Kidney (tissue), 14 donors: ENCODE data around the gene KRTAP10-3. TPM values are rescaled to one million over a fixed set of nuclear protein-coding genes. Genes with fewer than 3 reads are reported as not detected.

ENCODE experiments used
- DNase-seq, 5 donors: peaks; one replicate each; pipeline ENCODE4 v3.0.0-alpha.2; 2013 to 2020
- FAIRE-seq: peaks from 2 replicates; lab custom pipeline; 2012; peaks lifted over from hg19 to GRCh38; lab: Jason Lieb, UNC
- H3K27ac ChIP-seq, 2 donors: one replicate each; pipeline ENCODE4 v1.7.0; 2013; ENCODE audit warnings: low read depth in 2 of 2, low read length in 2 of 2, inconsistent platforms in 1 of 2
- H3K27me3 ChIP-seq: one replicate; pipeline ENCODE4 v1.7.1; 2013; ENCODE audit warnings: low read length, inconsistent platforms; ENCODE audit not compliant: control insufficient read depth, insufficient read depth
- H3K36me3 ChIP-seq, 3 donors: one replicate each; pipeline versions ENCODE4 v1.7.0 to v1.7.1; 2013; ENCODE audit warnings: low read length in 3 of 3, control low read depth in 1 of 3, inconsistent platforms in 1 of 3; ENCODE audit not compliant: insufficient read depth in 3 of 3, control insufficient read depth in 2 of 3
- H3K4me1 ChIP-seq, 3 donors: one replicate each; pipeline versions ENCODE4 v1.7.0 to v1.7.1; 2013; ENCODE audit warnings: low read length in 3 of 3, inconsistent platforms in 1 of 3, low read depth in 1 of 3; ENCODE audit not compliant: control insufficient read depth in 2 of 3, insufficient read depth in 2 of 3
- H3K4me3 ChIP-seq, 3 donors: one replicate each; pipeline versions ENCODE4 v1.7.0 to v1.8.1; 2013; ENCODE audit warnings: low read length in 3 of 3, control low read depth in 1 of 3, inconsistent platforms in 1 of 3
- H3K9ac ChIP-seq, 3 donors: one replicate each; pipeline versions ENCODE4 v1.7.0 to v1.7.1; 2013; ENCODE audit warnings: low read length in 3 of 3, control low read depth in 1 of 3, inconsistent platforms in 1 of 3
- H3K9me3 ChIP-seq, 3 donors: one replicate each; pipeline versions ENCODE4 v1.7.0 to v1.7.1; 2013; ENCODE audit warnings: low read length in 3 of 3, control low read depth in 1 of 3, inconsistent platforms in 1 of 3; ENCODE audit not compliant: control insufficient read depth in 2 of 3, insufficient read depth in 1 of 3
- CTCF ChIP-seq: IDR thresholded peaks from 3 replicates; pipeline ENCODE4 v1.5.1; 2012; ENCODE audit warnings: mild to moderate bottlenecking, moderate library complexity, borderline replicate concordance; ENCODE audit not compliant: insufficient read depth; ENCODE audit errors: extremely low read depth
- intact Hi-C: fragments of 100-400 bp; cut with DNase I; formaldehyde crosslinking; loops from one replicate; pipeline ENCODE4 v1.11.1; 2022
- polyA plus RNA-seq: library from polyadenylated mRNA; stranded (reverse); fragments of 350-450 nt; fragmentation: Illumina TruSeq; extraction: RNeasy Lipid Tissue Mini Kit (QIAGEN cat#74804); gene quantifications from one replicate; pipeline ENCODE4 v1.2.3, GENCODE V29; 2014; ENCODE audit warnings: low read depth, low replicate concordance; ENCODE audit not compliant: insufficient read depth
- total RNA-seq: library from RNA; stranded (reverse); fragmentation: NEBNext Ultra II Directional; extraction: Animal tissue kit (Norgen Biotek cat#: 25700); gene quantifications from one replicate; pipeline ENCODE4 v1.2.1, GENCODE V29; 2021
- donor health status: control.
- donor health status: control.
- donor health status: control.
- donor health status: control.
- donor health status: control.
- donor health status: DM: yes; HTN: yes; CAD: no.
- donor health status: Normal renal cell carcinoma (clear cell type).

KRTAP10-3 gene
- total and polyA plus RNA-seq, 2 donors from 2014 or later: not detected

DNA sequence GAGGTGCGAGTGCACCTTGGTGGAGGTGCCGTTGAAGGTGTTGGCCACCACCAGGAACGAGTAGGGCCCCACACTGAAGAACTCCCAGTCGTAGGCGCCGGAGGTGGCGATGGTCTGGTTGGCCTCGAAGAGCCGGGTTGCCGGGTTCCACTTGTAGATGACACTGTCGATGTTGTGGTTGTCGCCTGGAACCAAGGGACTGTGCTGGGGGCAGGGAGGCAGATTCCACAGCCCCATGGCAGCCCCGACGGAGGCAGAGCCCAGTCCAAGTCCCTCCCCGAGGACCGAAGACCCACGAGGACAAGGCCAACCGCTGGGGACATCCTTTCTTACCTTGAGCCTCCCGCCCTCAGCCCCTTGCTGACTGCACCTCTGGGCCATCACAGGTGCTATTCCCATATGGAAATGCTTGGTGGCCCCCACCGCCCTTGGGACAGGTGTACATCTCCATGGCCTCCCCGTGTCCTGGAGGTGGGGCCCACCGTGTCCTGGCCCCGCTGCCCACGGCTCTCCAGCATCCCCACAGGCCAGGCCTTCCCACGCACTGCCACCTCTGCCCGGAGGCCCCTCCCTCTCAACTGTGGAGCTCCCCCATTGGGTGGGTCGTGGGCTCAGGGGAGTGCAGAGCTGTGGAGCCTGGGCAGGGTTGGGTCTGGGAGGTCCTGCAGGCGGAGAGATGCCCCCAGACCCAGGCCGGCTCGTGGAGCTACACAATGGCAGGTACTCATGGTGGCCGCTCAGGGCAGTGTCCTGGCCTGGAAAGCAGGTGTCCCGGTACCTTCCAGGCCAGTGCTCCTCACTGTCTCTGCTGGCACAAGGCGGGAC, 36.5 kb downstream of the KRTAP10-3 start:
- peak in 2 of 5 donors; percentile 30 to 72 for DNase-seq
- FAIRE-seq: no peak
- no peaks in the 10 kb centered on the region for H3K36me3 ChIP-seq
- intact Hi-C loops: no loop called here
- no peak for TF ChIP-seq CTCF
- H3K27ac ChIP-seq: no peak overlapping the region
- H3K27me3 ChIP-seq: no peaks in the 10 kb centered on the region
- no peak overlapping the region for H3K9ac ChIP-seq
- no peaks in the 10 kb centered on the region for H3K9me3 ChIP-seq
- no peak overlapping the region for H3K4me3 ChIP-seq
- H3K4me1 ChIP-seq: no peaks in the 10 kb centered on the region

DNA sequence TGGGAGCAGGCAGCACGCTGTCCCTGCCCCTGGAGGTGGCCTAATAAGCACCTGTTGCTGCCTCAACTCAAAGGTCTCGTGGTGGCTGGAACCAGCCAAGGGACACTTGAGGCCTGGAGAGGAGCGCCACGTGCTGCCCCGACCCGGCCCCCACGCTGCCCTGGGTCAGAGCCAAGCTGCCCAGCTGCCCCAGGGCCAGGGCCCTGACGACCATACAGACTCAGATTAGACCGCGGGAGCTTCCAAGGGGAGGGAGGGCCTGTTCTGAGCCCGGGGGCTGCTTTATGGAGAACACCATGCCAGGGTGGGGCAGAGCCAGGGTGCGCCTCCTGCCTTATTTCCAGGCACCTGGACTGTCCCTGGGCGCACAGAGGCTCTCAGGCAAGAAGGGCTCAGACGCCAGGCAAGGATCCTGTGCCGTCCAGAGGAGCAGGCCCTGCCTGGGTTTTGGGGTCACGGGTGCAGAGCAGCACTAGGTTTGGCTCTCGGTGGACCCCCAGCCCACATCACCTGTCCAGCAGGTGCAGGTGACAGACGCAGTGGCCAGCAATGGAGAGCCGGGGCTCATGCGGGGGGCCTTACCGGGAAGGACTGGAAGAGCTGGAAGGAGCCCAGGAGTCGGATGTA, 37.2 kb downstream of the KRTAP10-3 start:
- H3K27ac ChIP-seq: no peak overlapping the region
- no peak for TF ChIP-seq CTCF
- no peaks in the 10 kb centered on the region for H3K4me1 ChIP-seq
- no peak overlapping the region for H3K9ac ChIP-seq
- no peak overlapping the region for H3K4me3 ChIP-seq
- intact Hi-C loops: no loop called here
- DNase-seq (peak in 1 of 5 donors; percentile 32), FAIRE-seq (no peak)
- H3K27me3 ChIP-seq: no peaks in the 10 kb centered on the region
- no peaks in the 10 kb centered on the region for H3K36me3 ChIP-seq
- H3K9me3 ChIP-seq: no peaks in the 10 kb centered on the region

- H3K9ac ChIP-seq: no peak overlapping the region
- no peaks in the 10 kb centered on the region for H3K27me3 ChIP-seq
- no peak overlapping the region for H3K4me3 ChIP-seq
- TF ChIP-seq CTCF: no peak
- no peak overlapping the region for H3K27ac ChIP-seq
- FAIRE-seq: no peak
- DNase-seq: peak in 2 of 5 donors; percentile 25 to 64
- intact Hi-C loops: no loop called here
- H3K9me3 ChIP-seq: no peaks in the 10 kb centered on the region
- H3K4me1 ChIP-seq: no peaks in the 10 kb centered on the region
- H3K36me3 ChIP-seq: no peaks in the 10 kb centered on the region
Measured at GRCh38 chr21:44520326-44521300, 38.0 kb downstream of the KRTAP10-3 start.
